Sigmoid colon (tissue), 4 donors: ENCODE data around the gene MINK1.
"Not testable (repeated sequence)": the region's sequence is repeated elsewhere in the genome, so short reads cannot be mapped to it uniquely, and the experiment has no call there.

ENCODE experiments used
- CTCF ChIP-seq, 4 experiments: fragments of 450-650 bp in 3 of 4; fragments of 200-600 bp in 1 of 4; IDR thresholded peaks; one replicate each; pipeline ENCODE4 v1.5.1; 2016 to 2019; ENCODE audit warnings: antibody characterized with exemption in 4 of 4, mild to moderate bottlenecking in 3 of 4, moderate library complexity in 2 of 4
- POLR2A ChIP-seq, 2 donors: fragments of 450-650 bp; IDR thresholded peaks; one replicate each; pipeline ENCODE4 v1.6.1; 2016; ENCODE audit warnings: antibody characterized with exemption in 2 of 2, mild to moderate bottlenecking in 2 of 2, moderate library complexity in 2 of 2
- POLR2AphosphoS5 ChIP-seq, 4 donors: sonication (generic); formaldehyde crosslinking; IDR thresholded peaks; one replicate each; pipeline ENCODE4 v1.6.1; 2017; ENCODE audit warnings: antibody characterized with exemption in 4 of 4

- TF ChIP-seq CTCF, POLR2A, POLR2AphosphoS5 (IDR thresholded peaks at IDR 0.05): not testable (repeated sequence)
Measured at GRCh38 chr17:4914551-4914950, 81.4 kb downstream of the MINK1 start.
